ENCODE results near the gene RNF121. TPM values are rescaled to one million over a fixed set of nuclear protein-coding genes. Genes with fewer than 3 reads are reported as not detected.

RNF121 gene
- total and polyA plus RNA-seq, 2 of the 13 experiments (the other 11 are each of a cell fraction or from before 2014, with no cell fraction given) = 28.6 to 44.3 TPM

DNA sequence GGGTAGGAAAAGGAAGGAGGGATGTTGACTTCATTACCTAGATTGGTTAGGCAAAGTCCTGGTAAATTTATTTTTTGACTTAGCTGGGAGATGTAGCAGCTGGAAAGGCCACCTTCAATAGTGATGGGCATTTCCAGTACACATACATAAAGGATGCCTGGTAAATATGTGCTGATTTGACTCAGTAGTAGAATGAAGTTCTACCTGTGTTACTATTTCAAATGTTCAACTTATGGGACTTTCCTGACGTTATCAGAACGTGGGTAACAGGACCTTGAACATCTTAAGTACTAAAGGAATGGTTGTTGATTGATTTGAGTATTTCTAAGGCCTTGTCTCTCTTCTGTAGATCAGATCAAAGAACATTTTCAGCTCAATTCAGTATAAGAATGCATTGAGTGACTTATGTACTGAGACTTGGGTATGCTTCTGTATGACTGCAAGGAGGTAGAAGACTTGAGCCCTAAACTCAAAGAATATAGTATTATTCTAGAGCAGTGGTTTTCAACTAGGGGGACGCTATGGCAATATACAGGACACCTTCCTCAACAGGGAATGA lies 27.1 kb downstream of the RNF121 start:
- H3K27me3 ChIP-seq (ENCODE audit: control insufficient read depth in 1 of 2, insufficient read depth in 2 of 2, low read length in 2 of 2) = no peaks in the 10 kb centered on the region
- H2AFZ ChIP-seq (ENCODE audit: low read length) = no peak overlapping the region
- no TSS peak for BruUV-seq (replicated peaks)
- no peaks in the 10 kb centered on the region for H3K9me3 ChIP-seq (ENCODE audit: low read length)
- no peak overlapping the region for H3K9ac ChIP-seq (ENCODE audit: insufficient read depth, low read depth, low read length)
- no peaks in the 10 kb centered on the region for H3K4me1 ChIP-seq (ENCODE audit: insufficient read depth, low read length)
- ChIA-PET CTCF (ENCODE audit: low intra/inter-chr PET ratio, low total read pairs) (no interaction called here), POLR2A (interaction anchor here (1.1 kb wide), 1 partner anchor 28 kb away, joined by 3 read pairs; the partner anchor contains the start of gene XNDC1N)
- H3K27ac ChIP-seq (ENCODE audit: extremely low read length, insufficient read depth, low read length) = no peak overlapping the region
- no peak for DNase-seq (ENCODE audit: low spot score)
- H3K4me3 ChIP-seq (replicated peaks in 1 of 3; ENCODE audit: insufficient read depth in 1 of 3, low read depth in 2 of 3, low read length in 3 of 3) = no peak overlapping the region
- WGBS (ENCODE audit: low lambda C conversion rate) = 55% methylated on average over 3 of the region's 3 CpGs
- peaks cover 72% of the 10 kb centered on the region for H3K79me2 ChIP-seq (ENCODE audit: insufficient read depth, low read length)
- FAIRE-seq = no peak
- H4K20me1 ChIP-seq (ENCODE audit: insufficient read depth, low read length) = no peaks in the 10 kb centered on the region
- in situ Hi-C loops (cut with HindIII; ENCODE audit: extremely low pct_ligation_motif_present, low pct_unique_long_range_greater_than_20kb) (no loop called here), intact Hi-C loops (cut with micrococcal nuclease; ENCODE audit: unreplicated experiment) (no loop called here)
- TF ChIP-seq ZBTB3 (CRISPR knock-in tag; IDR thresholded peaks at IDR 0.05; ENCODE audit: borderline replicate concordance, low read depth) = no peak
- TF ChIP-seq MAZ (IDR thresholded peaks at IDR 0.05; ENCODE audit: borderline replicate concordance, low read depth, low read length) = no peak
- no peak for TF ChIP-seq MAZ (CRISPR knock-in tag; IDR thresholded peaks at IDR 0.05; ENCODE audit: low read depth)
- TF ChIP-seq, protein P1, sequence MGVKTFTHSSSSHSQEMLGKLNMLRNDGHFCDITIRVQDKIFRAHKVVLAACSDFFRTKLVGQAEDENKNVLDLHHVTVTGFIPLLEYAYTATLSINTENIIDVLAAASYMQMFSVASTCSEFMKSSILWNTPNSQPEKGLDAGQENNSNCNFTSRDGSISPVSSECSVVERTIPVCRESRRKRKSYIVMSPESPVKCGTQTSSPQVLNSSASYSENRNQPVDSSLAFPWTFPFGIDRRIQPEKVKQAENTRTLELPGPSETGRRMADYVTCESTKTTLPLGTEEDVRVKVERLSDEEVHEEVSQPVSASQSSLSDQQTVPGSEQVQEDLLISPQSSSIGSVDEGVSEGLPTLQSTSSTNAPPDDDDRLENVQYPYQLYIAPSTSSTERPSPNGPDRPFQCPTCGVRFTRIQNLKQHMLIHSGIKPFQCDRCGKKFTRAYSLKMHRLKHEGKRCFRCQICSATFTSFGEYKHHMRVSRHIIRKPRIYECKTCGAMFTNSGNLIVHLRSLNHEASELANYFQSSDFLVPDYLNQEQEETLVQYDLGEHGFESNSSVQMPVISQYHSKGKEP (CRISPR knock-in tag; IDR thresholded peaks at IDR 0.05) = no peak
- TF ChIP-seq SRF (IDR thresholded peaks at IDR 0.05; ENCODE audit: low read depth, low read length) = no peak
- TF ChIP-seq ZNF34 (CRISPR knock-in tag; IDR thresholded peaks at IDR 0.05; ENCODE audit: borderline replicate concordance) = no peak
- no peak for TF ChIP-seq WIZ (CRISPR knock-in tag; IDR thresholded peaks at IDR 0.05)
- no peak for TF ChIP-seq ZSCAN25 (CRISPR knock-in tag; IDR thresholded peaks at IDR 0.05)
- TF ChIP-seq ZNF558 (CRISPR knock-in tag; IDR thresholded peaks at IDR 0.05; ENCODE audit: borderline replicate concordance) = no peak
- TF ChIP-seq ZNF329 (CRISPR knock-in tag; IDR thresholded peaks at IDR 0.05; ENCODE audit: low read depth) = no peak
- TF ChIP-seq MTF1 (CRISPR knock-in tag; IDR thresholded peaks at IDR 0.05) = no peak
- no peak overlapping the region for H3K4me2 ChIP-seq (ENCODE audit: low read depth, low read length)
- peaks cover 2 to 25% of the 10 kb centered on the region in 2 experiments; a peak in 4 of 5 replicates for H3K36me3 ChIP-seq (replicated peaks in 1 of 2; ENCODE audit: control insufficient read depth in 1 of 2, insufficient read depth in 2 of 2, low read length in 2 of 2)
- no peak for ATAC-seq

Data from HepG2 (cell line).